Mucosa of descending colon (tissue), 3 donors: ENCODE measurements around the gene RBM33. TPM values are rescaled to one million over a fixed set of nuclear protein-coding genes. Genes with fewer than 3 reads are reported as not detected.

ENCODE experiments used
- ATAC-seq: fragments of 200-7000 bp; cut with Tn5 transposase; one replicate; pipeline ENCODE4 v1.9.1; 2020; ENCODE audit warnings: mild to moderate bottlenecking, moderate library complexity
- DNase-seq, 3 donors: peaks; one replicate each; pipeline ENCODE4 v3.0.0-alpha.2; 2020
- H3K36me3 ChIP-seq: fragments of 200-600 bp; one replicate; pipeline ENCODE4 v1.8.0; 2021; ENCODE audit warnings: low read depth, mild to moderate bottlenecking
- H3K4me1 ChIP-seq: fragments of 200-600 bp; one replicate; pipeline ENCODE4 v1.8.0; 2021; ENCODE audit warnings: low read depth, mild to moderate bottlenecking
- H3K4me3 ChIP-seq: fragments of 200-600 bp; one replicate; pipeline ENCODE4 v1.8.0; 2021; ENCODE audit warnings: mild to moderate bottlenecking
- H3K9me3 ChIP-seq: fragments of 200-600 bp; one replicate; pipeline ENCODE4 v1.8.0; 2021; ENCODE audit warnings: mild to moderate bottlenecking
- intact Hi-C, 2 donors: fragments of 100-400 bp; cut with DNase I in 1 of 2; cut with micrococcal nuclease in 1 of 2; formaldehyde crosslinking; loops; one replicate each; pipeline versions ENCODE4 v1.11.0 to v1.11.1; 2022; cut with DNase I, micrococcal nuclease
- total RNA-seq, 3 donors: library from RNA; stranded (reverse); fragmentation: NEBNext Ultra II Directional in 2 of 3; extraction: Animal tissue kit (Norgen Biotek cat#: 25700) in 2 of 3; gene quantifications; one replicate each; pipeline versions ENCODE4 v1.2.1 to v1.2.4, GENCODE V29; 2021 to 2023
- TF ChIP-seq, protein P1 (sequence below): fragments of 200-600 bp; IDR thresholded peaks from one replicate; pipeline ENCODE4 v1.8.0; 2022; ENCODE audit warnings: antibody characterized with exemption, mild to moderate bottlenecking
- donor health status: DM: no; HTN: no; CAD: no; lungs with moderate emphysema.
- donor health status: DM: no; HTN: no; CAD: no.
- donor health status: DM: no; HTN: yes; CAD: no.

RBM33 gene
- total RNA-seq, 3 donors from 2014 or later = 59.9 to 75.8 (median 69.8) TPM

DNA sequence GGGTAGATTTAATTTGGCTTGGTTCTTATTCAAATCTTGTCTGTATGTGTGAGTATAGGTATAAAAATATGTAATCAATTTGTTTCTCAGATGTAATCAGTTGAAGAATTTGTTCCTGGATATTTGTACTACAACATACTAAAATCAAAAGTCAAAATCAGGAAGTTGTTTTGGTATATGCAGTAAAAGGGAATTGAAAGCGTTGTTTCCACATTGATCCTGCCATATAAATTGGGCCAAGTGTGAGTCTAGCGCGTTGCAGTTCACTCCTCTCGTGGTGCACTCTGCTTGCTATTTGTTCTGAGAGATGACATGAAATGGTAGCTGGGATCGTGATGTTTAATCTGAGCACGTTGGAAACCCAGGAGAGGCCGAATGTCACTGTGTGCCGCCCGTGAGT, 111.9 kb downstream of the RBM33 start:
- H3K9me3 ChIP-seq = no peaks in the 10 kb centered on the region
- H3K4me1 ChIP-seq = peaks cover 17% of the 10 kb centered on the region
- DNase-seq = no peak
- no peak for ATAC-seq
- no peak overlapping the region for H3K4me3 ChIP-seq
- TF ChIP-seq, protein P1, sequence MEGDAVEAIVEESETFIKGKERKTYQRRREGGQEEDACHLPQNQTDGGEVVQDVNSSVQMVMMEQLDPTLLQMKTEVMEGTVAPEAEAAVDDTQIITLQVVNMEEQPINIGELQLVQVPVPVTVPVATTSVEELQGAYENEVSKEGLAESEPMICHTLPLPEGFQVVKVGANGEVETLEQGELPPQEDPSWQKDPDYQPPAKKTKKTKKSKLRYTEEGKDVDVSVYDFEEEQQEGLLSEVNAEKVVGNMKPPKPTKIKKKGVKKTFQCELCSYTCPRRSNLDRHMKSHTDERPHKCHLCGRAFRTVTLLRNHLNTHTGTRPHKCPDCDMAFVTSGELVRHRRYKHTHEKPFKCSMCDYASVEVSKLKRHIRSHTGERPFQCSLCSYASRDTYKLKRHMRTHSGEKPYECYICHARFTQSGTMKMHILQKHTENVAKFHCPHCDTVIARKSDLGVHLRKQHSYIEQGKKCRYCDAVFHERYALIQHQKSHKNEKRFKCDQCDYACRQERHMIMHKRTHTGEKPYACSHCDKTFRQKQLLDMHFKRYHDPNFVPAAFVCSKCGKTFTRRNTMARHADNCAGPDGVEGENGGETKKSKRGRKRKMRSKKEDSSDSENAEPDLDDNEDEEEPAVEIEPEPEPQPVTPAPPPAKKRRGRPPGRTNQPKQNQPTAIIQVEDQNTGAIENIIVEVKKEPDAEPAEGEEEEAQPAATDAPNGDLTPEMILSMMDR = no peak
- H3K36me3 ChIP-seq = no peaks in the 10 kb centered on the region
- intact Hi-C loops = no loop called here

DNA sequence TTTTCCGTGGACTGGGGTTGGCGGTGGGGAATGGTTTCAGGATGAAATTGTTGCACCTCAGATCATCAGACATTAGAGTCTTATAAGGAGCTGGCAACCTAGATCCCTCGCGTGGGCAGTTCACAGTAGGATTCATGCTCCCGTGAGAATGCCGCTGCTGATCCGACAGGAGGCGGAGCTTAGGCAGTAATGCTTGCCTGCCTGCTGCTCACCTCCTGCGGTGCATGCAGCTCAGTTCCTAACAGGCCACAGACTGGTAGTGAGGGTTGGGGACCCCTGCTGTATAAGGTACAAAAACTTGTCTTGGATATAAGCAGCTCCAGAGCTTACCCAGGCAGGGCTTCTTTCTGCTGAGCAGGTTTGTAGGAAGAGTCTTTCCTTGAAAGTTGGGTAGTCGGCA, 113.9 kb downstream of the RBM33 start:
- ATAC-seq = no peak
- no peak for DNase-seq
- Histone ChIP-seq H3K36me3 (no peaks in the 10 kb centered on the region), H3K4me1 (peaks cover 13% of the 10 kb centered on the region), H3K9me3 (no peaks in the 10 kb centered on the region), H3K4me3 (no peak overlapping the region)
- intact Hi-C loops = no loop called here
- TF ChIP-seq, protein P1 = no peak

DNA sequence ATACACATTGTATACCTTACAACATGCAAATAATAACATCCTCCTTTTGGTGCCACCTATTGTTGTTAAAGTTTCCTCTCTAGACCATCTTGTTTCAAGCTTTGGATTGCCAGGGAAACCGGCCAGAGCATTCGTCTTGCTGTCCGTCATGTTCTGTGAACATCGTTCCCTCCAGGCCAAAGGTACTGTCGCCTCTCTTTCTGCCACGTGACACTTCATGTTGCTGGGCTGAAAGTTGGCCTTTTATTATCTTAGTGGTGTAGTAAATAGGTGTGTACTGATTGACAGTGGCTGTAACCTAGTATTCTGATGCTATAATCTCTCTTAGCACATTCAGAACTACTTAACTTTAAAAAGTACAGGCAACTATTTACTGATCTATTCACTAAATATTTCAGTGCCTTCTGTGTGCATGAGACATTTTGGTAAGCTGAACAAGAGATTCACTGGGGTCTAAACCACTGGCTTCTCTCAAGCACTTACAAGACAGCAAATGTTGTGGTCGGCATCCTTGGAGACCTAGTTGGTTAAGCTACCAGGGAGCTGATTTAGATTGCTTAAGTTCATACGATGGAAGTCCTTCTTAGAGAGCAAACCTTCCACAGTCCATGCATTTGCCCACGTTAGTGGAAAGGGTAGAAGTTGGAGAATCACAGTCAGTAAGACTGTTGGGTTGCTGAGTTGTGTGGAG, 115.4 kb downstream of the RBM33 start:
- DNase-seq = peak in 1 of 3 donors; percentile 58
- peak; percentile 92 for ATAC-seq
- intact Hi-C loops = loop anchor here (10.0 kb wide), 2 partner anchors 155 to 165 kb away; no protein-coding TSS in a partner anchor

DNA sequence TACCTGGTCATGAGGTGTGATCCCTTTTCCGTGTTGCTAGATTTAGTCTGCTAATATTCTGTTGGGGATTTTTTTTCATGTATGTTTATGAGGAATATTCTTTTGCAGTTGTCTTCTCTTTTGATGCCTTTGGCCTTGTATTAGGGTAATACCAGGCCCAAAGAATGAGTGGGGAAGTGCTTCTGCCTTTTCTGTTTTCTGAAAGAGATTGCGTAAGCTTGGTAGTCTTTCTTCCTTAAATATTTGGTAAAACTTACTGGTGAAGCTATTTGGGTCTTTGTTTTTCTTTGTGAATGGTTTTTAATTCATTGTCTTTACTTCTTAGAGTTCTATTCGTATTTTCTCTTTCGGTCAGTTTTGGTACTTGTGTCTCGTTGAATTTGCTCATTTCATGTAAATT, 116.7 kb downstream of the RBM33 start:
- intact Hi-C loops = loop anchor here (10.0 kb wide), 2 partner anchors 156 to 166 kb away; no protein-coding TSS in a partner anchor
- H3K4me1 ChIP-seq = peaks cover 7% of the 10 kb centered on the region
- no peak overlapping the region for H3K4me3 ChIP-seq
- TF ChIP-seq, protein P1 = no peak
- ATAC-seq = no peak
- peaks cover 10% of the 10 kb centered on the region for H3K36me3 ChIP-seq
- no peaks in the 10 kb centered on the region for H3K9me3 ChIP-seq
- DNase-seq = no peak

More for the DNA sequence above, 115.4 kb downstream of the RBM33 start:
- TF ChIP-seq, protein P1 = no peak
- no peak overlapping the region for H3K4me3 ChIP-seq
- peaks cover 7% of the 10 kb centered on the region for H3K4me1 ChIP-seq
- H3K36me3 ChIP-seq = peaks cover 3% of the 10 kb centered on the region
- no peaks in the 10 kb centered on the region for H3K9me3 ChIP-seq

DNA sequence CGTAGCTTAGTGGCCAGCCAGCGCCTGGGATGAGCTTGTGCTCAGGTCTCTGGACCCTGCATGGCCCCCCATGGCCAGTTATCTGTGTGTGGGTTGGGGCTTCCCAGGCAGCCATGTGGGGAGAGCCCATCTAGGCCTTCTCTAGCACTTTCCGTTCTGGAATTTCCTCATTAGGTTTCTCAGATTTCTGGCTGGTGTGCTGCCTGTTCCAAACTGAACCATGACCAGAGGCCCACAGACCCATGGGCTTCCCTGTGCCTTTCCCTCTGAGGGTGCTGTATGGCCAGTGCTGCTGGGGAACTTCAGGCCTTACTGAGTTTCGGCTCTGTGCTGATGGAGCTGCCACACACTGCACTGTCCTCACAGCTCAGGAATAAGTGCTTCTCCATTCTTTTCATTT, 117.6 kb downstream of the RBM33 start:
- Histone ChIP-seq H3K9me3 (no peaks in the 10 kb centered on the region), H3K4me1 (peaks cover 7% of the 10 kb centered on the region), H3K36me3 (peaks cover 10% of the 10 kb centered on the region), H3K4me3 (no peak overlapping the region)
- intact Hi-C loops = loop anchor here (10.0 kb wide), 2 partner anchors 157 to 167 kb away; no protein-coding TSS in a partner anchor
- ATAC-seq (no peak), DNase-seq (no peak)
- TF ChIP-seq, protein P1 = no peak
